ENCODE data around the gene FAM43B. TPM values are rescaled to one million over a fixed set of nuclear protein-coding genes. Genes with fewer than 3 reads are reported as not detected.
A peak's percentile ranks its signal among the peaks of the same experiment; 100 is the strongest.

Gene FAM43B
- polyA plus RNA-seq, 2 of the 4 experiments (the other 2 are of a cell fraction): 0.76 to 6.9 TPM

- 80% methylated on average over 5 of the region's 5 CpGs for WGBS (ENCODE audit: missing lambda C conversion rate)
- ChIA-PET CTCF (interaction anchor here (1.0 to 1.3 kb wide), 3 partner anchors 12 to 39 kb away, joined by 3 read pairs; no protein-coding TSS in a partner anchor), POLR2A (no interaction called here)
- no peak for ATAC-seq
- TF ChIP-seq MAFK (IDR thresholded peaks at IDR 0.05; ENCODE audit: partially characterized antibody) (peak; percentile 45), ESRRA (IDR thresholded peaks at IDR 0.05; ENCODE audit: borderline replicate concordance, low read length) (no peak), HDAC2 (IDR thresholded peaks at IDR 0.05) (no peak)
- peak overlapping the region; percentile 38 to 48; a peak in 3 of 6 replicates for H3K27ac ChIP-seq
- no peaks in the 10 kb centered on the region for H3K9me3 ChIP-seq
- no peak overlapping the region for H3K4me2 ChIP-seq
- no peak for DNase-seq (ENCODE audit: low read depth in 1 of 2, low spot score in 1 of 2)
- no peak for FAIRE-seq
- no peak overlapping the region for H3K4me3 ChIP-seq
- H3K4me1 ChIP-seq: peaks cover 45% of the 10 kb centered on the region
Measured at GRCh38 chr1:20600156-20600555, 47.8 kb downstream of the FAM43B start.

GRCh38 chr1:20601129-20601825 is 48.9 kb downstream of the FAM43B start:
- H3K4me1 ChIP-seq: peaks cover 47% of the 10 kb centered on the region

GRCh38 chr1:20602851-20603450 is 50.6 kb downstream of the FAM43B start:
- ATAC-seq: no peak
- ChIA-PET CTCF (interaction anchor here (1.0 to 2.6 kb wide), 3 partner anchors 28 to 31 kb away, joined by 4 to 7 read pairs (median 5); partner anchors contain the start of gene PINK1), POLR2A (interaction anchor here (1.1 to 1.2 kb wide), 2 partner anchors 11 to 31 kb away, joined by 3 to 4 read pairs; partner anchors contain the start of gene PINK1)
- no peak for FAIRE-seq
- TF ChIP-seq NPAS2 (CRISPR knock-in tag; IDR thresholded peaks at IDR 0.05; ENCODE audit: borderline replicate concordance): no peak
- TF ChIP-seq HMGXB4 (CRISPR knock-in tag; IDR thresholded peaks at IDR 0.05; ENCODE audit: borderline replicate concordance): no peak
- TF ChIP-seq MAZ (IDR thresholded peaks at IDR 0.05; ENCODE audit: borderline replicate concordance, low read depth, low read length): no peak
- no peak for TF ChIP-seq MYC (IDR thresholded peaks at IDR 0.05; ENCODE audit: borderline replicate concordance, low read length)
- no peak for TF ChIP-seq CTCF (IDR thresholded peaks at IDR 0.05)
- no peak for TF ChIP-seq EP300 (IDR thresholded peaks at IDR 0.05)
- no peak for TF ChIP-seq TFCP2L1 (CRISPR knock-in tag; IDR thresholded peaks at IDR 0.05)
- no peak for TF ChIP-seq ZC3H11A (IDR thresholded peaks at IDR 0.05)
- TF ChIP-seq HOXA7 (CRISPR knock-in tag; IDR thresholded peaks at IDR 0.05): no peak
- no peak for TF ChIP-seq JUN (IDR thresholded peaks at IDR 0.05)
- TF ChIP-seq CBX8 (IDR thresholded peaks at IDR 0.05): no peak
- TF ChIP-seq BHLHE40 (IDR thresholded peaks at IDR 0.05; ENCODE audit: low read depth, low read length): no peak
- TF ChIP-seq FOSL2 (IDR thresholded peaks at IDR 0.05): no peak
- TF ChIP-seq FOSL2 (CRISPR knock-in tag; IDR thresholded peaks at IDR 0.05): no peak
- 86% methylated on average over 4 of the region's 4 CpGs for WGBS (ENCODE audit: missing lambda C conversion rate)
- peaks cover 51% of the 10 kb centered on the region for H3K4me1 ChIP-seq
- peak overlapping the region; percentile 70 to 89; a peak in 5 of 6 replicates for H3K27ac ChIP-seq
- no peak overlapping the region for H3K4me2 ChIP-seq
- DNase-seq (ENCODE audit: low read depth in 1 of 2, low spot score in 1 of 2): no peak
- H3K9me3 ChIP-seq: no peaks in the 10 kb centered on the region
- H3K4me3 ChIP-seq: no peak overlapping the region

More at GRCh38 chr1:20601129-20601825, 48.9 kb downstream of the FAM43B start:
- H3K4me2 ChIP-seq: 0 out of 3 replicates have a peak overlapping the region, but pooled peaks have one; percentile 12
- no peaks in the 10 kb centered on the region for H3K9me3 ChIP-seq
- H3K4me3 ChIP-seq: no peak overlapping the region
- H3K27ac ChIP-seq: peak overlapping the region; percentile 0 to 89; a peak in 3 of 6 replicates
- WGBS (ENCODE audit: missing lambda C conversion rate): 33% methylated on average over 5 of the region's 5 CpGs
- POLR2A ChIA-PET: no interaction called here
- FAIRE-seq: no peak
- no peak for DNase-seq (ENCODE audit: low read depth in 1 of 2, low spot score in 1 of 2)
- no peak for TF ChIP-seq NFE2L2 (conservative IDR thresholded peaks at IDR 0.05; ENCODE audit: low read length)
- TF ChIP-seq USF2 (IDR thresholded peaks at IDR 0.05): peak; percentile 49
- CTCF ChIA-PET: interaction anchor here (0.6 to 1.3 kb wide), 4 partner anchors 7 to 38 kb away, joined by 3 read pairs; no protein-coding TSS in a partner anchor
- no peak for ATAC-seq
